Hepatocyte (in vitro differentiated cells): ENCODE data around the gene GRID2IP.

Experiments used
- EZH2 ChIP-seq: fragments of 200-600 bp; sonication (generic); IDR thresholded peaks from 2 replicates; pipeline ENCODE4 v1.6.1; 2016; ENCODE audit warnings: antibody characterized with exemption, mild to moderate bottlenecking, borderline replicate concordance
- TF ChIP-seq, protein P1 (sequence below): fragments of 200-600 bp; sonication (generic); IDR thresholded peaks from 2 replicates; pipeline ENCODE4 v1.5.1; 2016; ENCODE audit warnings: antibody characterized with exemption, mild to moderate bottlenecking; ENCODE audit not compliant: poor library complexity

DNA sequence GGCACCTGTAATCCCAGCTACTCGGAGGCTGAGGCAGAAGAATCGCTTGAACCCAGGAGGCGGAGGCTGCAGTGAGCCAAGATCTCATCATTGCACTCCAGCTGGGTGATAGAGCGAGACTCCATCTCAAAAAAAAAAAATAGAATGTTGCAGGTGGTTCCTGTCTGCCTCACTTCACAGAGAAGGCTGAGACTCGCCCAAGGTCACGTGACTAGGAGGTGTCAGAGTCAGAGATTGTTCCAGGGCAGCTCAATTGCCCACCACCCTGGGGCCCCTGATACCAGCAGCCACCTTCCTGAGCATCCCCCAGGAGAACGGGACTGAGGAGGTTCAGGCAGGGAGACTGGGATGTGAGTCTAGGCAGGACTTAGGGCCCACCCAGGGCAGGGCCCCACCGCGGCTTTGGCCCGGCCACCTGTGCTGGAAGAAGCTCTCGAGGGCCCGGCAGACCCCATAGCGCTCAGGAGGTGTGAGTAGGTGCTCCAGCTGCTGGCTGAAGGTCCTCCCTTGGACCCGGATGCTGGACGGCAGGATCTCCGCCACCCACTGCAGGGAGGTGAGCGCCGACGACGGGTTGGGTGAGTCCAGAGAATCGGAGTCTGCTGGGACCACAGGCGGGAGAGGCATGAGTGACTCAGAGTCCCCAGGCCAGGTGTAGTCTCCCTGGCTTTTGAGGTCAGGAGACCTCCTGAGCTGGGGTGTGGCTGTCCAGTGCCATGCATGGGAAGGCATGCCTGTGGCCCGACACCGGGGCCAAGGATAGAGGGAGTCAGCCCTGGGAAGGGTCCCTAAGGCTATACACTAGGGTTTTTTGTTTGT lies 30.9 kb downstream of the GRID2IP start:
- TF ChIP-seq EZH2: no peak
- TF ChIP-seq, protein P1, sequence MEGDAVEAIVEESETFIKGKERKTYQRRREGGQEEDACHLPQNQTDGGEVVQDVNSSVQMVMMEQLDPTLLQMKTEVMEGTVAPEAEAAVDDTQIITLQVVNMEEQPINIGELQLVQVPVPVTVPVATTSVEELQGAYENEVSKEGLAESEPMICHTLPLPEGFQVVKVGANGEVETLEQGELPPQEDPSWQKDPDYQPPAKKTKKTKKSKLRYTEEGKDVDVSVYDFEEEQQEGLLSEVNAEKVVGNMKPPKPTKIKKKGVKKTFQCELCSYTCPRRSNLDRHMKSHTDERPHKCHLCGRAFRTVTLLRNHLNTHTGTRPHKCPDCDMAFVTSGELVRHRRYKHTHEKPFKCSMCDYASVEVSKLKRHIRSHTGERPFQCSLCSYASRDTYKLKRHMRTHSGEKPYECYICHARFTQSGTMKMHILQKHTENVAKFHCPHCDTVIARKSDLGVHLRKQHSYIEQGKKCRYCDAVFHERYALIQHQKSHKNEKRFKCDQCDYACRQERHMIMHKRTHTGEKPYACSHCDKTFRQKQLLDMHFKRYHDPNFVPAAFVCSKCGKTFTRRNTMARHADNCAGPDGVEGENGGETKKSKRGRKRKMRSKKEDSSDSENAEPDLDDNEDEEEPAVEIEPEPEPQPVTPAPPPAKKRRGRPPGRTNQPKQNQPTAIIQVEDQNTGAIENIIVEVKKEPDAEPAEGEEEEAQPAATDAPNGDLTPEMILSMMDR: no peak
